Measurements from ENCODE around the gene AXL.
A peak's percentile ranks its signal among the peaks of the same experiment; 100 is the strongest.

AXL gene

GRCh38 chr19:41232686-41233085, 13.7 kb downstream of the AXL start:
- intact Hi-C loops (cut with DNase I): no loop called here
- DNase-seq: no peak

- intact Hi-C loops (cut with DNase I): no loop called here
- peak in 2 of 10 donors; percentile 14 to 85 for DNase-seq
Measured at GRCh38 chr19:41233748-41234240, 14.8 kb downstream of the AXL start.

- intact Hi-C loops (cut with DNase I): no loop called here
- DNase-seq: peak in 1 of 10 donors; percentile 54
Measured at GRCh38 chr19:41234512-41235168, 15.6 kb downstream of the AXL start.

- DNase-seq: peak in 1 of 10 donors; percentile 19
- intact Hi-C loops (cut with DNase I): no loop called here
Measured at GRCh38 chr19:41235480-41235879, 16.5 kb downstream of the AXL start.

GRCh38 chr19:41238244-41238643, 19.2 kb downstream of the AXL start:
- peak in 2 of 10 donors; percentile 34 to 71 for DNase-seq
- intact Hi-C loops (cut with DNase I): no loop called here

GRCh38 chr19:41239363-41239762, 20.3 kb downstream of the AXL start:
- intact Hi-C loops (cut with DNase I): no loop called here
- DNase-seq: peak in 2 of 10 donors; percentile 14 to 18

- intact Hi-C loops (cut with DNase I): no loop called here
- DNase-seq: no peak
Measured at GRCh38 chr19:41239961-41240574, 21.0 kb downstream of the AXL start.

GRCh38 chr19:41241859-41242258, 22.8 kb downstream of the AXL start:
- intact Hi-C loops (cut with DNase I): no loop called here
- DNase-seq: no peak

- no peak for DNase-seq
- intact Hi-C loops (cut with DNase I): no loop called here
Measured at GRCh38 chr19:41244117-41244516, 25.1 kb downstream of the AXL start.

GRCh38 chr19:41245843-41246242, 26.8 kb downstream of the AXL start:
- DNase-seq: peak in 1 of 10 donors; percentile 10
- intact Hi-C loops (cut with DNase I): no loop called here

- intact Hi-C loops (cut with DNase I): no loop called here
Measured at GRCh38 chr19:41248895-41249294, 29.9 kb downstream of the AXL start.

GRCh38 chr19:41249707-41250423, 30.8 kb downstream of the AXL start:
- peak in 1 of 10 donors; percentile 25 for DNase-seq
- intact Hi-C loops (cut with DNase I): no loop called here

More at GRCh38 chr19:41248895-41249294, 29.9 kb downstream of the AXL start:
- peak in 2 of 10 donors; percentile 12 to 20 for DNase-seq

- intact Hi-C loops (cut with DNase I): no loop called here
- DNase-seq: no peak
Measured at GRCh38 chr19:41253660-41254059, 34.6 kb downstream of the AXL start.

- intact Hi-C loops (cut with DNase I): no loop called here
- no peak for DNase-seq
Measured at GRCh38 chr19:41255171-41255570, 36.1 kb downstream of the AXL start.

- no peak for DNase-seq
- intact Hi-C loops (cut with DNase I): loop anchor here (1.0 to 2.0 kb wide), 3 partner anchors 57 to 599 kb away; partner anchors contain the start of genes COQ8B and ITPKC
Measured at GRCh38 chr19:41261474-41262190, 42.6 kb downstream of the AXL start.

GRCh38 chr19:41263042-41263849, 44.2 kb downstream of the AXL start:
- intact Hi-C loops (cut with DNase I): loop anchor here (2.0 kb wide), 2 partner anchors 546 to 600 kb away; partner anchors contain the start of genes COQ8B and ITPKC
- peak; percentile 45 to 95 (median 62) for DNase-seq

GRCh38 chr19:41263850-41264580, 45.0 kb downstream of the AXL start, which contains the start of gene HNRNPUL1:
Gene HNRNPUL1, plus strand, starts transcription at chr19:41264372. Its CDS starts 132 bp downstream, at chr19:41264504.
- intact Hi-C loops (cut with DNase I): loop anchor here (2.0 kb wide), 3 partner anchors 45 to 601 kb away; partner anchors contain the start of genes COQ8B and ITPKC
- peak; percentile 97 to 100 (median 98) for DNase-seq

- intact Hi-C loops (cut with DNase I): loop anchor here (2.0 kb wide), 1 partner anchor 44 kb away; no protein-coding TSS in a partner anchor
- DNase-seq: peak in 7 of 10 donors; percentile 14 to 84 (median 23)
Measured at GRCh38 chr19:41264581-41265394, 45.8 kb downstream of the AXL start.

All from posterior cingulate gyrus (tissue), 11 donors.